GM12878 (cell line): Measurements from ENCODE around the gene RTN3. TPM values are rescaled to one million over a fixed set of nuclear protein-coding genes. Genes with fewer than 3 reads are reported as not detected.
A peak's percentile ranks its signal among the peaks of the same experiment; 100 is the strongest.

ENCODE experiments used
- ATAC-seq: fragments of 200-7000 bp; cut with Tn5 transposase; 3 replicates; pipeline ENCODE4 v1.9.1; 2020; ENCODE audit warnings: mild to moderate bottlenecking, moderate library complexity
- BruUV-seq: library from RNA; stranded (reverse); fragments of 400-500 nt; replicated peaks from 2 replicates; lab custom pipeline; 2021; lab: Mats Ljungman, UMichigan
- CTCF ChIA-PET: fragments of 300-600 bp; sonication (Branson Sonifier 250); formaldehyde crosslinking; extraction: SDS; loops from one replicate; lab custom pipeline; 2021; ENCODE audit warnings: inconsistent platforms; lab: Yijun Ruan, JAX
- POLR2A ChIA-PET: fragments of 350-600 bp; formaldehyde crosslinking; extraction: SDS; loops from one replicate; lab custom pipeline; 2021; ENCODE audit warnings: inconsistent platforms; lab: Charles Lee
- RAD21 ChIA-PET: fragments of 300-600 bp; sonication (Branson Sonifier 250); formaldehyde crosslinking; loops from one replicate; lab custom pipeline; 2023; ENCODE audit warnings: antibody characterized with exemption; ENCODE audit not compliant: unreplicated experiment; lab: Charles Lee
- SMC1A ChIA-PET: fragments of 300-600 bp; sonication (Branson Sonifier 250); formaldehyde crosslinking; loops from one replicate; lab custom pipeline; 2023; ENCODE audit not compliant: unreplicated experiment, uncharacterized antibody; lab: Charles Lee
- DNase-seq: peaks from one replicate; pipeline ENCODE4 v3.0.0-alpha.2; 2011; ENCODE audit warnings: low read depth, low spot score
- FAIRE-seq: peaks from 3 replicates; lab custom pipeline; 2011; peaks lifted over from hg19 to GRCh38; lab: Jason Lieb, UNC
- H2AFZ ChIP-seq: 2 replicates; pipeline ENCODE4 v1.6.0; 2011; ENCODE audit warnings: low read depth, low read length, control low read depth; ENCODE audit not compliant: control insufficient read depth
- H3K27ac ChIP-seq: 2 replicates; pipeline ENCODE4 v1.5.1; 2011; ENCODE audit warnings: control low read depth; ENCODE audit not compliant: control insufficient read depth, insufficient read depth
- H3K27me3 ChIP-seq, 2 experiments: replicated peaks in 1 of 2; 2 replicates each; pipeline versions ENCODE4 v1.6.0 to v1.6.1; 2011; ENCODE audit warnings: low read length in 1 of 2; ENCODE audit not compliant: control insufficient read depth in 2 of 2, insufficient read depth in 2 of 2
- H3K36me3 ChIP-seq, 2 experiments: 2 replicates each; pipeline ENCODE4 v1.5.1; 2011; ENCODE audit warnings: low read length in 1 of 2; ENCODE audit not compliant: control insufficient read depth in 2 of 2, insufficient read depth in 2 of 2
- H3K4me1 ChIP-seq: 2 replicates; pipeline ENCODE4 v1.6.1; 2011; ENCODE audit warnings: mild to moderate bottlenecking, low read length, moderate library complexity, mixed read lengths; ENCODE audit not compliant: control insufficient read depth, insufficient read depth
- H3K4me2 ChIP-seq: 2 replicates; pipeline ENCODE4 v1.6.0; 2011; ENCODE audit warnings: control low read depth; ENCODE audit not compliant: control insufficient read depth, insufficient read depth
- H3K4me3 ChIP-seq: fragments of 200-600 bp; sonication (generic); 2 replicates; pipeline ENCODE4 v1.5.1; 2016
- H3K79me2 ChIP-seq: 2 replicates; pipeline ENCODE4 v1.6.0; 2011; ENCODE audit warnings: low read length; ENCODE audit not compliant: control insufficient read depth, insufficient read depth
- H3K9ac ChIP-seq: 2 replicates; pipeline ENCODE4 v1.8.0; 2011; ENCODE audit warnings: low read length, control low read depth, mixed read lengths; ENCODE audit not compliant: control insufficient read depth, insufficient read depth
- H3K9me3 ChIP-seq: replicated peaks from 3 replicates; pipeline ENCODE4 v1.5.1; 2011; ENCODE audit warnings: mild to moderate bottlenecking, low read length; ENCODE audit not compliant: control insufficient read depth, insufficient read depth
- H4K20me1 ChIP-seq: 2 replicates; pipeline ENCODE4 v1.6.0; 2011; ENCODE audit not compliant: control insufficient read depth, insufficient read depth
- BACH1 ChIP-seq: fragments of 450-650 bp; IDR thresholded peaks from 2 replicates; pipeline ENCODE4 v1.6.1; 2017; ENCODE audit warnings: mild to moderate bottlenecking, borderline replicate concordance
- BHLHE40 ChIP-seq, 2 experiments: fragments of 450-650 bp in 1 of 2; IDR thresholded peaks; 2 replicates each; pipeline ENCODE4 v1.6.1; 2011 to 2017; ENCODE audit warnings: low read depth in 2 of 2, borderline replicate concordance in 1 of 2, improper control_type of control experiment in 1 of 2, low read length in 1 of 2, mild to moderate bottlenecking in 1 of 2
- EGR1 ChIP-seq, 2 experiments: IDR thresholded peaks; 1 replicate in 1 of 2; 2 replicates in 1 of 2; pipeline ENCODE4 v1.6.1; 2011 to 2012; ENCODE audit warnings: low read depth in 2 of 2, low read length in 2 of 2, borderline replicate concordance in 1 of 2, mild to moderate bottlenecking in 1 of 2, moderate library complexity in 1 of 2
- GATAD2B ChIP-seq: fragments of 450-650 bp; conservative IDR thresholded peaks from 2 replicates; pipeline ENCODE4 v1.6.1; 2017; ENCODE audit warnings: low read depth, mild to moderate bottlenecking, moderate library complexity
- HSF1 ChIP-seq: fragments of 150-350 bp; IDR thresholded peaks from 2 replicates; pipeline ENCODE4 v1.6.1; 2014; ENCODE audit warnings: mild to moderate bottlenecking, low read depth, low read length
- IKZF1 ChIP-seq: fragments of 450-650 bp; conservative IDR thresholded peaks from 2 replicates; pipeline ENCODE4 v1.6.1; 2017; ENCODE audit warnings: antibody characterized with exemption, mild to moderate bottlenecking
- LARP7 ChIP-seq: fragments of 450-650 bp; IDR thresholded peaks from 2 replicates; pipeline ENCODE4 v1.6.1; 2017; ENCODE audit warnings: mild to moderate bottlenecking
- NKRF ChIP-seq: fragments of 450-650 bp; conservative IDR thresholded peaks from 2 replicates; pipeline ENCODE4 v1.6.1; 2017; ENCODE audit warnings: mild to moderate bottlenecking, moderate library complexity
- NR2C1 ChIP-seq: fragments of 450-650 bp; IDR thresholded peaks from 2 replicates; pipeline ENCODE4 v1.6.1; 2017; ENCODE audit warnings: antibody characterized with exemption, mild to moderate bottlenecking, moderate library complexity
- NR2F1 ChIP-seq: fragments of 450-650 bp; conservative IDR thresholded peaks from 2 replicates; pipeline ENCODE4 v1.6.1; 2017; ENCODE audit warnings: mild to moderate bottlenecking
- ZNF687 ChIP-seq: fragments of 450-650 bp; IDR thresholded peaks from 2 replicates; pipeline ENCODE4 v1.6.1; 2017; ENCODE audit warnings: mild to moderate bottlenecking, moderate library complexity
- WGBS: methylation state at CpG from one replicate; pipeline ENCODE4 v1.1.6; 2016; ENCODE audit warnings: low lambda C conversion rate; ENCODE audit not compliant: insufficient replicate concordance, insufficient coverage; ENCODE audit errors: missing lambda C conversion rate; 5-methylcytosine and 5-hydroxymethylcytosine counted together
- in situ Hi-C: fragments of 300-500 bp; cut with MboI; formaldehyde crosslinking; loops from 9 replicates; pipeline ENCODE4 v1.14.3; 2018; ENCODE audit warnings: mixed read lengths
- intact Hi-C: fragments of 100-400 bp; cut with micrococcal nuclease; formaldehyde crosslinking; loops from one replicate; pipeline ENCODE4 v1.14.2; 2022; ENCODE audit not compliant: unreplicated experiment
- polyA plus RNA-seq, 11 experiments: library from polyadenylated mRNA; depleted of rRNA in 4 of 11; unstranded in 6 of 11; stranded (reverse) in 5 of 11; fragments of >200 nt; fragmentation: Nextera tagmentation in 4 of 11; fragmentation: Illumina TruSeq in 1 of 11; extraction: Ambion mirVana in 4 of 11; extraction: Trizol in 1 of 11; gene quantifications; 1 replicate in 1 of 11; 2 replicates in 10 of 11; pipeline versions ENCODE4 v1.2.1 to v1.2.3, GENCODE V29; 2011 to 2016; ENCODE audit warnings: inconsistent platforms in 2 of 11, missing spikeins in 2 of 11, low read depth in 1 of 11
- total RNA-seq, 4 experiments: library from RNA; depleted of rRNA in 3 of 4; stranded (reverse); fragments of >200 nt in 3 of 4; fragmentation: Illumina TruSeq in 1 of 4; extraction: Trizol in 1 of 4; gene quantifications; 2 replicates each; pipeline versions ENCODE4 v1.2.1 to v1.2.3, GENCODE V29; 2013 to 2021
- TF ChIP-seq, protein P1 (sequence below): fragments of 450-650 bp; IDR thresholded peaks from 2 replicates; pipeline ENCODE4 v1.6.1; 2016; ENCODE audit warnings: mild to moderate bottlenecking

RTN3 gene
- total and polyA plus RNA-seq, 10 of the 15 experiments (the other 5 are each of a cell fraction or from before 2014, with no cell fraction given) = 22.9 to 64.2 (median 47.0) TPM

DNA sequence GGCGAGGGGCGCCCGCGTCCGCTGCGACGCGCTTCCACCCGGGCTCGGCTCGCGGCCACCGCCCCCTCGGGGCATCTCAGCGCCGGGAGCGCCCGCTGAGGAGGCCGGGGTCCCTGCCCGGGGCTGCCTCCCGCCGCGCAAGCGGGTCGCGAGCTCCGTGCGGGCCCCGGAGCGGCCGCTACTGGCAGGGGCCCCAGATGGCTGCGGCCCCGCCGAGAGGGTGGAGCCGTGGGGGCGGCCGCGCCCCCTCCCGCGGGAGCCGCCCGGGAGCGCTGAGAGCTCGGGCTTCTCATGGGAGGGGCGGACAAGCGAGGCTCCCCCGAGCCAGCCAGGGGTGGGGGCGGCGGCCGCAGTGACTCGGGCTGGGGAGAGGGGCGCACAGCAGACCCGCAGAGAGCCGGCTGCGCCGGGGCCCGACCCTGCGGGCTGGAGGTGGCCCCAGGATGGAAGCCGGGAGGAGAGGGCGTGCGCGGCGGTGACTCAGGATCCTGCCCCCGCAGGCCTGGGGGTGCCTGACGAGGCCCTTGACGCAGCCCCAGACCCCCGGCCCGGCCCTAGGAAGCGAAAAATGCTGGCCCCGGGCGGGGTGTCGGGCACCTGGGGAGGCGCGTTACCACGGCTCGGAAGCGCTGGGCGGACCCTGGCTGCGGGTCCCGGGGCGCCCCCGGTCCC is 87.9 kb downstream of the RTN3 start:
- CTCF ChIA-PET = interaction anchor here (1.2 to 4.4 kb wide), 6 partner anchors 13 to 382 kb away, joined by 3 to 18 read pairs (median 4); no protein-coding TSS in a partner anchor
- in situ Hi-C loops = no loop called here
- BruUV-seq = no TSS peak
- peak; percentile 45; the same call in 1 of the 2 replicates for TF ChIP-seq NKRF
- peak; percentile 54 for TF ChIP-seq IKZF1
- no peak for TF ChIP-seq HSF1
- TF ChIP-seq, protein P1, sequence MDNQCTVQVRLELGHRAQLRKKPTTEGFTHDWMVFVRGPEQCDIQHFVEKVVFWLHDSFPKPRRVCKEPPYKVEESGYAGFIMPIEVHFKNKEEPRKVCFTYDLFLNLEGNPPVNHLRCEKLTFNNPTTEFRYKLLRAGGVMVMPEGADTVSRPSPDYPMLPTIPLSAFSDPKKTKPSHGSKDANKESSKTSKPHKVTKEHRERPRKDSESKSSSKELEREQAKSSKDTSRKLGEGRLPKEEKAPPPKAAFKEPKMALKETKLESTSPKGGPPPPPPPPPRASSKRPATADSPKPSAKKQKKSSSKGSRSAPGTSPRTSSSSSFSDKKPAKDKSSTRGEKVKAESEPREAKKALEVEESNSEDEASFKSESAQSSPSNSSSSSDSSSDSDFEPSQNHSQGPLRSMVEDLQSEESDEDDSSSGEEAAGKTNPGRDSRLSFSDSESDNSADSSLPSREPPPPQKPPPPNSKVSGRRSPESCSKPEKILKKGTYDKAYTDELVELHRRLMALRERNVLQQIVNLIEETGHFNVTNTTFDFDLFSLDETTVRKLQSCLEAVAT = no peak
- peak in 1 of 2 experiments; percentile 26; a peak in 1 of 3 replicates for TF ChIP-seq EGR1 (IDR thresholded peaks at IDR 0.05; ENCODE audit: borderline replicate concordance in 1 of 2, low read depth in 2 of 2, low read length in 2 of 2)
- TF ChIP-seq LARP7 = peak; percentile 87
- TF ChIP-seq NR2F1 = peak; percentile 79
- TF ChIP-seq BACH1 = peak; percentile 39; the same call in 1 of the 2 replicates
- TF ChIP-seq NR2C1 = 0 out of 2 replicates have a peak, but pooled peaks have one; percentile 9
- peak; percentile 82 for TF ChIP-seq GATAD2B
- TF ChIP-seq ZNF687 = 0 out of 2 replicates have a peak, but pooled peaks have one; percentile 48
- TF ChIP-seq BHLHE40 (IDR thresholded peaks at IDR 0.05; ENCODE audit: borderline replicate concordance in 1 of 2, low read depth in 2 of 2, low read length in 1 of 2) = 0 out of 4 replicates have a peak, but pooled peaks of 1 of the 2 experiments have one; percentile 15

More for the DNA sequence above, 87.9 kb downstream of the RTN3 start:
- intact Hi-C loops = loop anchor here (5.0 kb wide), 2 partner anchors 68 to 183 kb away; partner anchors contain the start of gene MARK2
- Histone ChIP-seq H3K36me3 (no peaks in the 10 kb centered on the region; a peak in 1 of 4 replicates), H3K4me1 (peaks cover 8% of the 10 kb centered on the region; the same call in 1 of the 2 replicates), H3K4me2 (peak overlapping the region; percentile 82), H2AFZ (peak overlapping the region; percentile 79), H3K9me3 (no peaks in the 10 kb centered on the region), H3K9ac (peak overlapping the region; percentile 48; the same call in 1 of the 2 replicates), H3K27ac (no peak overlapping the region), H3K79me2 (no peaks in the 10 kb centered on the region; the same call in 1 of the 2 replicates), H3K4me3 (peak overlapping the region; percentile 68), H4K20me1 (peaks cover 5% of the 10 kb centered on the region; the same call in 1 of the 2 replicates), H3K27me3 (peaks cover 3 to 4% of the 10 kb centered on the region in 2 experiments)
- RAD21 ChIA-PET = interaction anchor here (0.5 to 2.5 kb wide), 4 partner anchors 41 to 177 kb away, joined by 3 to 14 read pairs (median 4); no protein-coding TSS in a partner anchor
- FAIRE-seq = no peak
- 3% methylated on average over 55 of the region's 82 CpGs for WGBS
- POLR2A ChIA-PET = no interaction called here
- SMC1A ChIA-PET = interaction anchor here (0.9 to 3.0 kb wide), 2 partner anchors 69 to 176 kb away, joined by 3 to 12 read pairs; partner anchors contain the start of gene MARK2
- no peak for DNase-seq
- peak; percentile 63 for ATAC-seq
